Stomach (tissue), 9 donors: ENCODE data around the gene TCEANC2. TPM values are rescaled to one million over a fixed set of nuclear protein-coding genes. Genes with fewer than 3 reads are reported as not detected.

Experiments used
- DNase-seq, 2 donors: peaks; one replicate each; pipeline versions ENCODE4 v3.0.0 to v3.0.0-alpha.2; 2013 to 2019
- H3K27ac ChIP-seq, 5 donors: fragments of 200-600 bp in 4 of 5; sonication (generic) in 4 of 5; one replicate each; pipeline ENCODE4 v1.5.1; 2013 to 2019; ENCODE audit warnings: mild to moderate bottlenecking in 1 of 5, moderate library complexity in 1 of 5
- H3K27me3 ChIP-seq, 3 donors: fragments of 200-600 bp; sonication (generic); one replicate each; pipeline ENCODE4 v1.5.1; 2017 to 2019; ENCODE audit warnings: mixed run types in 1 of 3
- H3K36me3 ChIP-seq, 4 donors: fragments of 200-600 bp; sonication (generic); 1 replicate in 3 of 4; 2 replicates in 1 of 4; pipeline ENCODE4 v1.5.1; 2016 to 2019
- H3K4me1 ChIP-seq, 4 donors: fragments of 200-600 bp; sonication (generic); one replicate each; pipeline ENCODE4 v1.5.1; 2016 to 2019
- H3K4me3 ChIP-seq, 4 donors: fragments of 200-600 bp; sonication (generic) in 3 of 4; one replicate each; pipeline ENCODE4 v1.5.1; 2016 to 2019; ENCODE audit warnings: mild to moderate bottlenecking in 1 of 4
- H3K9me3 ChIP-seq, 4 donors: fragments of 200-600 bp; sonication (generic); one replicate each; pipeline ENCODE4 v1.5.1; 2016 to 2019
- CTCF ChIP-seq, 7 experiments: fragments of 450-650 bp in 4 of 7; fragments of 200-600 bp in 3 of 7; sonication (generic) in 3 of 7; IDR thresholded peaks; one replicate each; pipeline ENCODE4 v1.5.1; 2016 to 2019; ENCODE audit warnings: antibody characterized with exemption in 7 of 7, control low read depth in 2 of 7, mild to moderate bottlenecking in 1 of 7
- EP300 ChIP-seq: sonication (generic); formaldehyde crosslinking; IDR thresholded peaks from one replicate; pipeline ENCODE4 v1.6.1; 2017; ENCODE audit warnings: antibody characterized with exemption
- POLR2A ChIP-seq, 4 donors: fragments of 450-650 bp; IDR thresholded peaks; one replicate each; pipeline ENCODE4 v1.6.1; 2016; ENCODE audit warnings: antibody characterized with exemption in 4 of 4, control low read depth in 2 of 4, mild to moderate bottlenecking in 1 of 4, moderate library complexity in 1 of 4
- POLR2AphosphoS5 ChIP-seq, 3 donors: sonication (generic); formaldehyde crosslinking; IDR thresholded peaks; one replicate each; pipeline ENCODE4 v1.6.1; 2016; ENCODE audit warnings: antibody characterized with exemption in 3 of 3
- WGBS, 5 donors: extraction: QIAGEN DNeasy Blood & Tissue Kit in 3 of 5; methylation state at CpG; one replicate each; pipeline versions ENCODE4 v1.1.5 to v1.1.7; 2013 to 2018; 5-methylcytosine and 5-hydroxymethylcytosine counted together
- intact Hi-C: fragments of 100-400 bp; cut with DNase I; formaldehyde crosslinking; loops from one replicate; pipeline ENCODE4 v1.15.1; 2023; ENCODE audit warnings: low total_unique reads
- polyA plus RNA-seq, 3 donors: library from polyadenylated mRNA; stranded (reverse); fragments of 200-250 nt; gene quantifications; one replicate each; pipeline ENCODE4 v1.2.3, GENCODE V29; 2013
- total RNA-seq, 5 donors: library from RNA; depleted of rRNA; stranded (reverse); fragments of >200 nt; gene quantifications; one replicate each; pipeline versions ENCODE4 v1.1.0 to v1.2.3, GENCODE V29; 2014 to 2016
- donor health status: healthy with polysubstance abuse.
- donor health status: Bipolar disorder and iron deficiency.
- donor health status: healthy.

Gene TCEANC2
- total and polyA plus RNA-seq, 8 donors, result 1.8 to 8.8 (median 2.4) TPM

- no peaks in the 10 kb centered on the region for H3K9me3 ChIP-seq
- no peak for TF ChIP-seq POLR2AphosphoS5 (IDR thresholded peaks at IDR 0.05)
- no peak for TF ChIP-seq POLR2A (IDR thresholded peaks at IDR 0.05)
- TF ChIP-seq CTCF (IDR thresholded peaks at IDR 0.05), result no peak
- TF ChIP-seq EP300, result no peak
- H3K4me3 ChIP-seq, result no peak overlapping the region
- peaks cover 0 to 7% (median 6%) of the 10 kb centered on the region in 4 donors for H3K4me1 ChIP-seq
- intact Hi-C loops, result no loop called here
- no peaks in the 10 kb centered on the region for H3K36me3 ChIP-seq
- WGBS, 5 donors, result 87 to 94% (median 91%) methylated on average over 3 of the region's 3 CpGs
- H3K27me3 ChIP-seq, result peaks cover 0 to 3% (median 0%) of the 10 kb centered on the region in 3 donors
- no peak for DNase-seq
- H3K27ac ChIP-seq, result peak overlapping the region in 1 of 5 donors; percentile 31
Observed at GRCh38 chr1:54115520-54115919, 62.1 kb downstream of the TCEANC2 start.

GRCh38 chr1:54117815-54118563 is 64.6 kb downstream of the TCEANC2 start:
- no peak for DNase-seq
- Histone ChIP-seq H3K4me1 (peaks cover 17 to 25% (median 21%) of the 10 kb centered on the region in 4 donors), H3K4me3 (no peak overlapping the region), H3K27ac (no peak overlapping the region), H3K9me3 (no peaks in the 10 kb centered on the region), H3K27me3 (peaks cover 0 to 8% (median 0%) of the 10 kb centered on the region in 3 donors), H3K36me3 (no peaks in the 10 kb centered on the region)
- no peak for TF ChIP-seq EP300
- no peak for TF ChIP-seq POLR2AphosphoS5 (IDR thresholded peaks at IDR 0.05)
- TF ChIP-seq POLR2A (IDR thresholded peaks at IDR 0.05), result no peak
- TF ChIP-seq CTCF (IDR thresholded peaks at IDR 0.05), result no peak
- intact Hi-C loops, result no loop called here
- 86 to 90% (median 87%) methylated on average over 11 of the region's 11 CpGs for WGBS, 5 donors

GRCh38 chr1:54118704-54119103 is 65.3 kb downstream of the TCEANC2 start:
- peaks cover 17 to 28% (median 21%) of the 10 kb centered on the region in 4 donors for H3K4me1 ChIP-seq
- H3K9me3 ChIP-seq, result no peaks in the 10 kb centered on the region
- 86 to 94% (median 90%) methylated on average over 8 of the region's 8 CpGs for WGBS, 5 donors
- DNase-seq, result no peak
- intact Hi-C loops, result no loop called here
- no peak overlapping the region for H3K4me3 ChIP-seq
- H3K36me3 ChIP-seq, result no peaks in the 10 kb centered on the region
- TF ChIP-seq POLR2A (IDR thresholded peaks at IDR 0.05) (no peak), EP300 (no peak), POLR2AphosphoS5 (IDR thresholded peaks at IDR 0.05) (no peak), CTCF (IDR thresholded peaks at IDR 0.05) (no peak)
- peaks cover 0 to 8% (median 0%) of the 10 kb centered on the region in 3 donors for H3K27me3 ChIP-seq
- no peak overlapping the region for H3K27ac ChIP-seq

GRCh38 chr1:54120018-54120697 is 66.8 kb downstream of the TCEANC2 start:
- peaks cover 17 to 43% (median 34%) of the 10 kb centered on the region in 4 donors for H3K4me1 ChIP-seq
- no peaks in the 10 kb centered on the region for H3K36me3 ChIP-seq
- no peaks in the 10 kb centered on the region for H3K9me3 ChIP-seq
- H3K27me3 ChIP-seq, result peaks cover 0 to 8% (median 0%) of the 10 kb centered on the region in 3 donors
- 94 to 97% (median 95%) methylated on average over 13 of the region's 13 CpGs for WGBS, 5 donors
- no peak overlapping the region for H3K27ac ChIP-seq
- H3K4me3 ChIP-seq, result no peak overlapping the region
- no peak for DNase-seq
- TF ChIP-seq POLR2AphosphoS5 (IDR thresholded peaks at IDR 0.05) (no peak), EP300 (no peak), POLR2A (IDR thresholded peaks at IDR 0.05) (no peak), CTCF (IDR thresholded peaks at IDR 0.05) (no peak)
- intact Hi-C loops, result loop anchor here (10.0 kb wide), 1 partner anchor 375 kb away; no protein-coding TSS in a partner anchor
